ENCODE data around the gene NBEA.
"Not testable (repeated sequence)": the region's sequence is repeated elsewhere in the genome, so short reads cannot be mapped to it uniquely, and the experiment has no call there.

Gene NBEA

DNA sequence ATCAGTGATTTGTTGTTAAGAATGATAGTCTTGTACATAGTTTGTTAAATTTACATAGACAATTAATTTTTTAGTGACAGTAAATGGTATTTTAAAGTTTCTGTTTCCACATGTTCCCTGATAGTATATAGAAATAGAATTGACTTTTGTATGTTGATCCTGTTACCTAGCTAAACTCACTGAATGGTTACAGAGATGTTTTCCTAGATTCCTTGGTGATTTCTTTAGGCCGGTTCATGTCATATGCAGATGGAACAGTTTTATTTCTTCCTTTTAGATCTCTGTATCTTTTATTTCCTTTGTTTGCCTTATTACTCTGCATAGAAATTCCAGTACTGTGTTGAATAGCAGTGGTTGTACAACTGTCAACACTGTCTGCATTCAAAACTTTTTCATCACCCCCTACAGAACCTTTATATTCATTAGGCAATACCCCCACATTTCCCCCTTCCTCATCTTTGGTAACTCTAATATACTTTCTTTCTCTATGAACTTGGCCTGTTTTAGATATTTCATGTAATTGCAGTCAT is 86.3 kb downstream of the NBEA start:
- H3K27ac ChIP-seq: no peak overlapping the region
- TF ChIP-seq, protein P1, sequence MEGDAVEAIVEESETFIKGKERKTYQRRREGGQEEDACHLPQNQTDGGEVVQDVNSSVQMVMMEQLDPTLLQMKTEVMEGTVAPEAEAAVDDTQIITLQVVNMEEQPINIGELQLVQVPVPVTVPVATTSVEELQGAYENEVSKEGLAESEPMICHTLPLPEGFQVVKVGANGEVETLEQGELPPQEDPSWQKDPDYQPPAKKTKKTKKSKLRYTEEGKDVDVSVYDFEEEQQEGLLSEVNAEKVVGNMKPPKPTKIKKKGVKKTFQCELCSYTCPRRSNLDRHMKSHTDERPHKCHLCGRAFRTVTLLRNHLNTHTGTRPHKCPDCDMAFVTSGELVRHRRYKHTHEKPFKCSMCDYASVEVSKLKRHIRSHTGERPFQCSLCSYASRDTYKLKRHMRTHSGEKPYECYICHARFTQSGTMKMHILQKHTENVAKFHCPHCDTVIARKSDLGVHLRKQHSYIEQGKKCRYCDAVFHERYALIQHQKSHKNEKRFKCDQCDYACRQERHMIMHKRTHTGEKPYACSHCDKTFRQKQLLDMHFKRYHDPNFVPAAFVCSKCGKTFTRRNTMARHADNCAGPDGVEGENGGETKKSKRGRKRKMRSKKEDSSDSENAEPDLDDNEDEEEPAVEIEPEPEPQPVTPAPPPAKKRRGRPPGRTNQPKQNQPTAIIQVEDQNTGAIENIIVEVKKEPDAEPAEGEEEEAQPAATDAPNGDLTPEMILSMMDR (conservative IDR thresholded peaks at IDR 0.05): no peak

DNA sequence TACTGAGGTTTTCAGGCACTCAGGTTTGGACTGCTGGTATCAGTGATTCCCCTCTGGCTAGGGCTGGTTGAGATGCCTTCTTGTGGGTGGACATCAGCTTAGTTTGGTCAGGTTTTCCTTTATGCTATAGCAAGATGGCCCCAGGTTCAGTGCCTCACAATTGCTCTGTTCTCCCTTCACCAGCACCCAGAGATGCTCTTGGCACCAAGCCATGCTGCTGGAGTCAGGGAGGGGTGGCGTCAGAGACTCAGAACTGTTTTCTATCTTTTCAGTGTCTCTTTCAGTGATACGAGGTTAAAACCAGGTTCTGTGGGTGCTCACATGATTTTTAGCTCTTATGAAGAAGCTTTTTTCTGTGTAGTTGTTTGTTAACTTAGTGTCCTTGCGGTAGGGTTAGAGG is 96.9 kb downstream of the NBEA start:
- TF ChIP-seq, protein P1 (conservative IDR thresholded peaks at IDR 0.05): no peak
- H3K27ac ChIP-seq: no peak overlapping the region

DNA sequence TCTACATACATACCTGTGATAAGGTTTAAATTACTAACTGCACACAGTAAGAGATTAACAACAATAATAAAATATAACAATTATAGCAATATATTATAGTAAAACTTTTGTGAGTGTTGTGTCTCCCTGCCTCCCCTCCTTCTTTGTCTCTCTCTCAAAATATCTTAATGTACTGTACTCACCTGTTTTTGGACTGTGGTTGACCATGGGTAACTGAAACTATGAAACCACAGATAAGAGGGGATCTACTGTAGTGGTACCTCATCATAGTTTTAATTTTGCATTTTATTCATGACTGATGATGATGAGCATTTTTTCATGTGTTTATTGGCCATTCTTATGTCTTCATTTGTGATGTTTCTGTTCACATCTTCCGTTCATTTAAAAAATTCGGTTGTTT is 104.5 kb downstream of the NBEA start:
- TF ChIP-seq, protein P1 (conservative IDR thresholded peaks at IDR 0.05): no peak
- H3K27ac ChIP-seq: no peak overlapping the region

DNA sequence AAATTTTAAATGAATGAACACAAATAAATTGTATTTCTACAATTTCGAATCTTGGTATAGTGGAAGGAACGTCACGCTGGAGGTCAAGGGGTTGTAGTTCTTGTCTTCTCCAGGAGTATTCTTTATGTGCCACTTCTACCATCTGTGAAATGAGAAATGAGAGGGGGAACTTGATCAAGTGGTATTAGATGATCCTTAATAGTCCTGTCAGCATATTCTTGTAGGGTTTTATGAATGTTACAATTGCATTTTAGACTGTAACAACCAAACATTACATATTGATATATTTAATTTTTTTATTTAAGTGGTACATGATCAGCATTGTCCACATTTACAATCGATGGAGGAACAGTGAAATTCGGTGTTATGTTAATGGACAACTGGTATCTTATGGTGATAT is 113.6 kb downstream of the NBEA start:
- TF ChIP-seq, protein P1 (conservative IDR thresholded peaks at IDR 0.05): no peak
- no peak overlapping the region for H3K27ac ChIP-seq

DNA sequence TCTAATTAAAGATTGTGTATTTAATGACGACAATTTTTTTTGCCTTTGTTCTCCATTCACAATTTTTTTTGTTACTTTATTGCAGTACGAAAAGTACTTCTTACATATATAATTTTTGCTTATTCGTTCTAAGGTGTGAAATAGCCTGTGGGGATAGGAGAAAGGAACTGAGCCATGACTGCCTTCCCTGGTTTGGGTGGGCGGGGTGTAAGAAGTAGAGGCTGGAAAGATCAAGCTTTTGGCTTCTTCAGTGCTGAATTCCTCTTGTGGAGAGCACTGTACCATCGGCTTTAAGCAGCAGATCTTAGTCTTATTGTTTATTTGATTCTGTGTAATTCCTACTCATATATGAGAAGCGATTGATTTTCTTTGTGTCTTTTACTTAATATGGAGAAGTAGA is 115.8 kb downstream of the NBEA start:
- TF ChIP-seq, protein P1 (conservative IDR thresholded peaks at IDR 0.05): no peak
- no peak overlapping the region for H3K27ac ChIP-seq

DNA sequence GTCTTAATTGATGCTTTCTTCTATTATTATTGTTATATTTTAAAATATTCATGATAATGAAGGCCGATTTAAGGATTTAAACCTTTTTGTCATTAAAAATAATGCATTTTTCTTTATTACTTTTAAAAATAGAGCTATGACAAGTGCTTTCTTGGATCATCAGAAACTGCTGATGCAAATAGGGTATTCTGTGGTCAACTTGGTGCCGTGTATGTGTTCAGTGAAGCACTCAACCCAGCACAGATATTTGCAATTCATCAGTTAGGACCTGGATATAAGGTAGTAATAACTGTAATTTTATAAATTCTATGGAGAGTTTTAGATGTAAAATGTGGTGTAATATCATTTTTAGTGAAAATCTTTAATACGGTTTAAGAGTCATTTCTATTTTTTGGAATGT is 116.5 kb downstream of the NBEA start:
- H3K27ac ChIP-seq: not testable (repeated sequence)

DNA sequence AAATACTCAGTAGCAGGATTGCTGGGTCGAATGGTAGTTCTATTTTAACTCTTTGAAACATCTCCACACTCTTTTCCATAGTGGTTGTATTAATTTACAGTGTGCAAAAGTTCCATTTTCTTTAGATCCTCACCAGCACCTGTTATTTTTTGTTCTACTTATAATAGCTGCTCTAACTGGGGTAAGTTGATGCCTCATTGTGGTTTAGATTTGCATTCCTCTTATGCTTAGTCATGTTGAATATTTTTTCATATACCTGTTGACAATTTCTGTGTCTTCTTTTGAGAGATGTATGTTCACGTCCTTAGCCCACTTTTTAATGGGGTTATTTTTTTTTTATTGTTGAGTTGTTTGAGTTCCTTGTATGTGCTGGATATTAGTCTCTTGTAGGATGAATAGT is 144.6 kb downstream of the NBEA start:
- no peak overlapping the region for H3K27ac ChIP-seq
- TF ChIP-seq, protein P1 (conservative IDR thresholded peaks at IDR 0.05): no peak

DNA sequence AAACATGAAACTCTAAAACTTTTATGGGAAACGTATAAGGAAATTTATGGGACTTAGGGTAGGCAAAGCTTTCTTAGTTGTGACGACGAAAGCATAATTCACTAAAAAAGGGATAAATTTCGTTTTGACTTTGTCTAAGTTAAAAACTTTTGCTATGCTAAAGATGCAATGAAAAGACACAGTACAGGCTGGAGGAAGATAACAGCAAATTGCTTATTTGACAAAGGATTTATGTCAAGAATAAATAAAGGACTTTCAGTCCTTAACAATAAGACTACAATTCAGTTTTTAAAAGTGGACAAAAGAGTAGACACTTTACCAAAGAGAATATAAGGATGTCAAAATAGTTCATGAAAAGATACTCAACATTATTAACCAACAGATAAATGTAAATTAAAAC is 150.2 kb downstream of the NBEA start:
- TF ChIP-seq, protein P1 (conservative IDR thresholded peaks at IDR 0.05): no peak
- H3K27ac ChIP-seq: no peak overlapping the region
